K562 (cell line): ENCODE measurements around the gene KAZN. TPM values are rescaled to one million over a fixed set of nuclear protein-coding genes. Genes with fewer than 3 reads are reported as not detected.

ENCODE experiments used
- ATAC-seq: fragments of 200-7000 bp; cut with Tn5 transposase; 3 replicates; pipeline ENCODE4 v1.9.1; 2020; ENCODE audit warnings: moderate library complexity
- BruUV-seq: library from RNA; stranded (reverse); fragments of 400-500 nt; replicated peaks from 2 replicates; lab custom pipeline; 2021; lab: Mats Ljungman, UMichigan
- CTCF ChIA-PET: fragments of 300-600 bp; formaldehyde crosslinking; extraction: SDS; loops from one replicate; lab custom pipeline; 2021; ENCODE audit warnings: low intra/inter-chr PET ratio; lab: Yijun Ruan, JAX
- POLR2A ChIA-PET: fragments of 300-600, 350-650 bp; sonication (Branson Sonifier 250); formaldehyde crosslinking; extraction: SDS; loops from one replicate; lab custom pipeline; 2021; ENCODE audit warnings: antibody characterized with exemption, inconsistent platforms; lab: Yijun Ruan, JAX
- DNase-seq, 4 experiments: peaks; one replicate each; pipeline versions ENCODE4 v3.0.0 to v3.0.0-alpha.2; 2011 to 2018; ENCODE audit warnings: low spot score in 3 of 4, mixed read lengths in 3 of 4; ENCODE audit errors: extremely low read depth in 1 of 4
- FAIRE-seq: peaks from 2 replicates; lab custom pipeline; 2011; peaks lifted over from hg19 to GRCh38; lab: Jason Lieb, UNC
- H2AFZ ChIP-seq: 2 replicates; pipeline ENCODE4 v1.6.0; 2011; ENCODE audit warnings: low read depth, low read length, control low read depth, inconsistent platforms
- H3K27ac ChIP-seq: fragments of 200-600 bp; 3 replicates; pipeline ENCODE4 v1.8.0; 2011; ENCODE audit warnings: low read depth, mild to moderate bottlenecking, control low read depth, inconsistent platforms, low read length, moderate library complexity, mixed read lengths; ENCODE audit errors: extremely low read depth
- H3K27me3 ChIP-seq, 2 experiments: fragments of 300-600 bp in 1 of 2; 2 replicates in 1 of 2; 3 replicates in 1 of 2; pipeline versions ENCODE4 v1.6.0 to v1.8.0; 2011; ENCODE audit warnings: inconsistent platforms in 2 of 2, low read length in 2 of 2, mild to moderate bottlenecking in 1 of 2, mixed read lengths in 1 of 2, moderate library complexity in 1 of 2; ENCODE audit not compliant: control insufficient read depth in 2 of 2, insufficient read depth in 2 of 2
- H3K36me3 ChIP-seq: fragments of 300-600 bp; 3 replicates; pipeline ENCODE4 v1.8.0; 2011; ENCODE audit warnings: mild to moderate bottlenecking, low read length, inconsistent platforms; ENCODE audit not compliant: control insufficient read depth, insufficient read depth
- H3K4me1 ChIP-seq, 2 experiments: fragments of 200-600 bp in 1 of 2; replicated peaks in 1 of 2; 2 replicates in 1 of 2; 3 replicates in 1 of 2; pipeline versions ENCODE4 v1.5.1 to v1.8.0; 2011; ENCODE audit warnings: inconsistent platforms in 2 of 2, low read length in 2 of 2, mild to moderate bottlenecking in 1 of 2, mixed read lengths in 1 of 2, moderate library complexity in 1 of 2; ENCODE audit not compliant: control insufficient read depth in 2 of 2, insufficient read depth in 2 of 2
- H3K4me2 ChIP-seq: 2 replicates; pipeline ENCODE4 v1.6.1; 2011; ENCODE audit warnings: low read length, control low read depth, inconsistent platforms, mixed read lengths; ENCODE audit not compliant: insufficient read depth
- H3K4me3 ChIP-seq: fragments of 200-600 bp; sonication (generic), shearing (Covaris generic); 2 replicates; pipeline ENCODE4 v1.5.1; 2016; ENCODE audit warnings: control low read depth, inconsistent platforms
- H3K79me2 ChIP-seq: fragments of 200-600 bp; 3 replicates; pipeline ENCODE4 v1.8.0; 2011; ENCODE audit warnings: low read length, inconsistent platforms; ENCODE audit not compliant: control insufficient read depth, insufficient read depth
- H3K9ac ChIP-seq, 2 experiments: 2 replicates each; pipeline versions ENCODE4 v1.6.0 to v1.6.1; 2011; ENCODE audit warnings: low read depth in 2 of 2, low read length in 2 of 2, control low read depth in 1 of 2, inconsistent platforms in 1 of 2, mild to moderate bottlenecking in 1 of 2, mixed read lengths in 1 of 2; ENCODE audit not compliant: insufficient read depth in 1 of 2
- H3K9me1 ChIP-seq: one replicate; pipeline ENCODE4 v1.6.0; 2011; ENCODE audit warnings: inconsistent platforms, mild to moderate bottlenecking, low read length, moderate library complexity; ENCODE audit not compliant: control insufficient read depth, insufficient read depth
- H3K9me3 ChIP-seq: replicated peaks from 2 replicates; pipeline ENCODE4 v1.5.1; 2011; ENCODE audit warnings: low read depth, low read length, inconsistent platforms; ENCODE audit not compliant: control insufficient read depth, insufficient read depth
- H4K20me1 ChIP-seq: replicated peaks from 2 replicates; pipeline ENCODE4 v1.6.1; 2011; ENCODE audit warnings: low read length, inconsistent platforms, mixed read lengths; ENCODE audit not compliant: control insufficient read depth, insufficient read depth
- HMGN3 ChIP-seq: IDR thresholded peaks from 2 replicates; pipeline ENCODE4 v1.6.1; 2011; ENCODE audit warnings: borderline replicate concordance, low read depth, mild to moderate bottlenecking, mixed read lengths, low read length; ENCODE audit not compliant: insufficient read length; ENCODE audit errors: extremely low read depth
- HNRNPK ChIP-seq: fragments of 200-400 bp; formaldehyde crosslinking; IDR thresholded peaks from one replicate; pipeline ENCODE4 v1.6.1; 2018; ENCODE audit warnings: mild to moderate bottlenecking, low read depth, low read length; ENCODE audit not compliant: poor library complexity, severe bottlenecking
- POLR2AphosphoS2 ChIP-seq: IDR thresholded peaks from 2 replicates; pipeline ENCODE4 v1.6.1; 2012; ENCODE audit warnings: low read length, improper control_type of control experiment
- POLR2G ChIP-seq: fragments of 200-400 bp; formaldehyde crosslinking; IDR thresholded peaks from 2 replicates; pipeline ENCODE4 v1.6.1; 2017; ENCODE audit warnings: low read depth, mild to moderate bottlenecking, antibody characterized with exemption, low read length, moderate library complexity
- SMARCC2 ChIP-seq: fragments of 450-650 bp; IDR thresholded peaks from 2 replicates; pipeline ENCODE4 v1.6.1; 2017; ENCODE audit warnings: antibody characterized with exemption, moderate library complexity, mild to moderate bottlenecking, low read depth
- SREBF1 ChIP-seq: fragments of 150-350 bp; IDR thresholded peaks from 2 replicates; pipeline ENCODE4 v1.6.1; 2014; ENCODE audit warnings: antibody characterized with exemption, low read depth, low read length, borderline replicate concordance
- TSC22D4 ChIP-seq: fragments of 450-650 bp; IDR thresholded peaks from 2 replicates; pipeline ENCODE4 v1.6.1; 2016; ENCODE audit warnings: missing genetic modification characterization, missing biosample characterization, control low read depth
- WGBS: fragments of 100-300 bp; shearing (Covaris generic); methylation state at CpG from one replicate; pipeline ENCODE4 v1.1.6; 2016; ENCODE audit warnings: low coverage, mixed read lengths; ENCODE audit not compliant: insufficient coverage; ENCODE audit errors: missing lambda C conversion rate; 5-methylcytosine and 5-hydroxymethylcytosine counted together
- in situ Hi-C: fragments of 300-500 bp; cut with MboI; formaldehyde crosslinking; loops from 4 replicates; pipeline ENCODE4 v1.15.0; 2018; ENCODE audit warnings: inconsistent platforms, mixed read lengths
- intact Hi-C: fragments of 100-400 bp; cut with micrococcal nuclease; formaldehyde crosslinking; loops from 2 replicates; pipeline ENCODE4 v1.14.2; 2022
- polyA plus RNA-seq, 8 experiments: library from polyadenylated mRNA; depleted of rRNA in 4 of 8; stranded (reverse) in 5 of 8; unstranded in 3 of 8; fragments of >200 nt; fragmentation: Nextera tagmentation in 2 of 8; fragmentation: Illumina TruSeq in 1 of 8; extraction: Ambion mirVana in 2 of 8; extraction: Trizol in 1 of 8; gene quantifications; 2 replicates each; pipeline versions ENCODE4 v1.2.1 to v1.2.3, GENCODE V29; 2011 to 2014; ENCODE audit warnings: inconsistent platforms in 1 of 8, missing spikeins in 1 of 8
- total RNA-seq, 7 experiments: library from RNA; depleted of rRNA in 6 of 7; stranded (reverse); fragments of >200 nt in 6 of 7; fragmentation: Illumina TruSeq in 2 of 7; extraction: Trizol in 2 of 7; gene quantifications; 2 replicates each; pipeline versions ENCODE4 v1.2.1 to v1.2.3, GENCODE V29; 2011 to 2021; ENCODE audit warnings: low replicate concordance in 1 of 7

Gene KAZN
- total and polyA plus RNA-seq, 9 of the 15 experiments (the other 6 are each of a cell fraction or from before 2014, with no cell fraction given), result 2.1 to 21.6 (median 5.4) TPM

DNA sequence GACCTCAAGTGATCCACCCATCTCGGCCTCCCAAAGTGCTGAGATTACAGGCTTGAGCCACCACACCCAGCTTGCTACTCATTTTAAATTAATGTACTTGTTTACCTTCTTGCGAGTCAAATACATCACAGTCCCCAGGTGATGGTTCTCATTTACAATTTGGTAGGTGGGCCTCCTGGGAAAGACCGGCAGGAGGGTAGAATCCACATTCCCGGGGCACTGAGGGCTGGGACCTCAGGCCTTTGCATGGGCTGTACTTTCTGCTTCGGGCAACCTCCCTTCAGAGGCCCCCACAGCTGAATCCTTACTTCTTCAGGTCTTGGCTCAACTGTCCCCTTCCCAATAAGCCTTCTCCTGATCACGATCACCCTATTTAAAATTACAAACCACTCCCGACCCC is 165.5 kb downstream of the KAZN start:
- Histone ChIP-seq H3K27ac (no peak overlapping the region), H3K79me2 (no peaks in the 10 kb centered on the region), H3K4me3 (no peak overlapping the region), H3K27me3 (peaks cover 19 to 25% of the 10 kb centered on the region in 2 experiments; a peak in 4 of 5 replicates), H3K36me3 (peaks cover 6% of the 10 kb centered on the region; the same call in 2 of the 3 replicates), H3K4me1 (peaks cover 0 to 11% of the 10 kb centered on the region in 2 experiments; a peak in 2 of 5 replicates), H2AFZ (no peak overlapping the region), H4K20me1 (peaks cover 16% of the 10 kb centered on the region; the same call in 1 of the 2 replicates), H3K9ac (no peak overlapping the region), H3K4me2 (no peak overlapping the region), H3K9me3 (no peaks in the 10 kb centered on the region), H3K9me1 (no peaks in the 10 kb centered on the region)
- ChIA-PET POLR2A (interaction anchor here (4.1 kb wide), 1 partner anchor 13 kb away, joined by 45 read pairs; no protein-coding TSS in a partner anchor), CTCF (no interaction called here)
- in situ Hi-C loops (no loop called here), intact Hi-C loops (no loop called here)
- TF ChIP-seq TSC22D4 (tag), result no peak
- TF ChIP-seq HMGN3, result no peak
- no peak for TF ChIP-seq HNRNPK
- TF ChIP-seq SMARCC2, result no peak
- ATAC-seq (no peak), DNase-seq (no peak), FAIRE-seq (no peak)
- 39% methylated on average over 5 of the region's 7 CpGs for WGBS
- no TSS peak for BruUV-seq

DNA sequence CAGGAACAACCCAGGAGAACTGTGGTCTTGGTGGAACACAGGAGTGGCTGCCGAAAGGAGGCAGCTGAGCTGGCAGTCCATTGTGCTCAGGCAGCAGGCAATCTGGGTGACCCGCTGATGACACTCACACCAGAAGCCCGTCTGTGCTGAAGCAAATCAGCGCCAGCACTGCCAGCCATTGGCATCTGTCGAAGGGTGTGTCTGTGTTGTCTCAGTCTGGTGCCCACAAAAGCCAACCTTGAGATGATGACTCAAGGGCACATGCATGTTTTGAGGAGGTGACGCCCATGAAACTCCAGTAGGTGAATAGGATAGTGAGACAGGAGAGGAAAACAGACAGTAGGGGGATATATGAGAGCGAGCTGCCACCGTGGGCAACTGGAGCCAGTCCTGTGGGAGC is 167.3 kb downstream of the KAZN start:
- intact Hi-C loops (no loop called here), in situ Hi-C loops (no loop called here)
- H3K27me3 ChIP-seq, result peaks cover 8 to 16% of the 10 kb centered on the region in 2 experiments; a peak in 3 of 5 replicates
- no peaks in the 10 kb centered on the region for H3K9me3 ChIP-seq
- ChIA-PET CTCF (no interaction called here), POLR2A (interaction anchor here (0.6 to 4.1 kb wide), 3 partner anchors 12 to 310 kb away, joined by 3 to 45 read pairs (median 4); no protein-coding TSS in a partner anchor)
- peaks cover 5% of the 10 kb centered on the region for H3K9me1 ChIP-seq
- WGBS, result 70% methylated on average over 8 of the region's 8 CpGs
- H3K9ac ChIP-seq, result no peak overlapping the region
- no peak overlapping the region for H3K4me3 ChIP-seq
- peaks cover 0 to 11% of the 10 kb centered on the region in 2 experiments; a peak in 2 of 5 replicates for H3K4me1 ChIP-seq
- no peak overlapping the region for H3K4me2 ChIP-seq
- ATAC-seq (no peak), FAIRE-seq (no peak), DNase-seq (no peak)
- no peak overlapping the region for H3K27ac ChIP-seq
- no peaks in the 10 kb centered on the region; the same call in 2 of the 3 replicates for H3K79me2 ChIP-seq
- H2AFZ ChIP-seq, result no peak overlapping the region
- peaks cover 16% of the 10 kb centered on the region; the same call in 1 of the 2 replicates for H4K20me1 ChIP-seq
- peaks cover 19% of the 10 kb centered on the region for H3K36me3 ChIP-seq
- TF ChIP-seq POLR2AphosphoS2 (0 out of 2 replicates have a peak, but pooled peaks have one; percentile 32), POLR2G (peak; percentile 58; the same call in 1 of the 2 replicates), SREBF1 (no peak)
- no TSS peak for BruUV-seq
